HepG2 (cell line): ENCODE data around the gene RILPL1. TPM values are rescaled to one million over a fixed set of nuclear protein-coding genes. Genes with fewer than 3 reads are reported as not detected.

ENCODE experiments used
- CEBPB ChIP-seq: IDR thresholded peaks from 2 replicates; pipeline ENCODE4 v1.6.1; 2011; ENCODE audit warnings: low read depth, low read length, improper control_type of control experiment, borderline replicate concordance
- CEBPG ChIP-seq: IDR thresholded peaks from 2 replicates; pipeline ENCODE4 v1.6.1; 2016
- CSRNP2 ChIP-seq: sonication (generic); formaldehyde crosslinking; conservative IDR thresholded peaks from 2 replicates; pipeline ENCODE4 v1.8.0; 2022; ENCODE audit warnings: low read depth, missing genetic modification reagents
- EP300 ChIP-seq, 3 experiments: sonication (generic) in 1 of 3; formaldehyde crosslinking in 1 of 3; IDR thresholded peaks; 2 replicates each; pipeline versions ENCODE4 v1.5.1 to v1.6.1; 2011 to 2020; ENCODE audit warnings: low read depth in 2 of 3, low read length in 2 of 3, borderline replicate concordance in 1 of 3, improper control_type of control experiment in 1 of 3, mild to moderate bottlenecking in 1 of 3, missing genetic modification reagents in 1 of 3, moderate library complexity in 1 of 3
- GPN1 ChIP-seq: sonication (generic); formaldehyde crosslinking; IDR thresholded peaks from 2 replicates; pipeline ENCODE4 v1.5.1; 2020; ENCODE audit warnings: missing genetic modification reagents, borderline replicate concordance
- HIVEP1 ChIP-seq: sonication (generic); formaldehyde crosslinking; IDR thresholded peaks from 2 replicates; pipeline ENCODE4 v1.4.0; 2020; ENCODE audit warnings: mild to moderate bottlenecking, missing genetic modification reagents
- KLF6 ChIP-seq: IDR thresholded peaks from 2 replicates; pipeline ENCODE4 v1.8.0; 2016; ENCODE audit warnings: missing biosample characterization, missing genetic modification reagents
- NPAS2 ChIP-seq: sonication (generic); formaldehyde crosslinking; IDR thresholded peaks from 2 replicates; pipeline ENCODE4 v1.8.0; 2022; ENCODE audit warnings: mild to moderate bottlenecking, missing genetic modification reagents, borderline replicate concordance
- RNF219 ChIP-seq: sonication (generic); formaldehyde crosslinking; IDR thresholded peaks from 2 replicates; pipeline ENCODE4 v1.5.0; 2020; ENCODE audit warnings: mild to moderate bottlenecking, missing genetic modification reagents
- SKIL ChIP-seq: sonication (generic); formaldehyde crosslinking; IDR thresholded peaks from 2 replicates; pipeline ENCODE4 v1.8.0; 2022; ENCODE audit warnings: missing genetic modification reagents, mild to moderate bottlenecking, moderate library complexity, borderline replicate concordance
- YY1 ChIP-seq: IDR thresholded peaks from 2 replicates; pipeline ENCODE4 v1.6.1; 2011; ENCODE audit warnings: low read length, low read depth, moderate library complexity, mild to moderate bottlenecking; ENCODE audit not compliant: insufficient read depth, insufficient replicate concordance
- ZNF263 ChIP-seq: sonication (generic); formaldehyde crosslinking; IDR thresholded peaks from 2 replicates; pipeline ENCODE4 v1.4.0; 2020; ENCODE audit warnings: missing genetic modification reagents
- ZNF503 ChIP-seq: sonication (generic); formaldehyde crosslinking; IDR thresholded peaks from 2 replicates; pipeline ENCODE4 v1.4.0; 2020; ENCODE audit warnings: missing genetic modification reagents
- ZNF788 ChIP-seq: sonication (generic); formaldehyde crosslinking; IDR thresholded peaks from 2 replicates; pipeline ENCODE4 v1.5.0; 2020; ENCODE audit warnings: mild to moderate bottlenecking, missing genetic modification reagents, borderline replicate concordance
- polyA plus RNA-seq, 8 experiments: library from polyadenylated mRNA; depleted of rRNA in 3 of 8; stranded (reverse) in 7 of 8; unstranded in 1 of 8; fragments of >200 nt; fragmentation: Illumina TruSeq in 4 of 8; extraction: Trizol in 4 of 8; gene quantifications; 2 replicates each; pipeline versions ENCODE4 v1.2.1 to v1.2.3, GENCODE V29; 2011 to 2016; ENCODE audit warnings: low read depth in 4 of 8, missing spikeins in 1 of 8, mixed read lengths in 1 of 8; ENCODE audit not compliant: insufficient read depth in 1 of 8
- total RNA-seq, 5 experiments: library from RNA; depleted of rRNA; stranded (reverse); fragments of >200 nt; fragmentation: Illumina TruSeq; extraction: Trizol; gene quantifications; 2 replicates each; pipeline ENCODE4 v1.2.3, GENCODE V29; 2016; ENCODE audit warnings: low read depth in 1 of 5
- TF ChIP-seq, protein P1 (sequence below): IDR thresholded peaks from 2 replicates; pipeline ENCODE4 v1.4.0; 2020; ENCODE audit warnings: mild to moderate bottlenecking, missing genetic modification reagents

RILPL1 gene
- total and polyA plus RNA-seq, 2 of the 13 experiments (the other 11 are each of a cell fraction or from before 2014, with no cell fraction given), result 5.8 to 28.4 TPM

DNA sequence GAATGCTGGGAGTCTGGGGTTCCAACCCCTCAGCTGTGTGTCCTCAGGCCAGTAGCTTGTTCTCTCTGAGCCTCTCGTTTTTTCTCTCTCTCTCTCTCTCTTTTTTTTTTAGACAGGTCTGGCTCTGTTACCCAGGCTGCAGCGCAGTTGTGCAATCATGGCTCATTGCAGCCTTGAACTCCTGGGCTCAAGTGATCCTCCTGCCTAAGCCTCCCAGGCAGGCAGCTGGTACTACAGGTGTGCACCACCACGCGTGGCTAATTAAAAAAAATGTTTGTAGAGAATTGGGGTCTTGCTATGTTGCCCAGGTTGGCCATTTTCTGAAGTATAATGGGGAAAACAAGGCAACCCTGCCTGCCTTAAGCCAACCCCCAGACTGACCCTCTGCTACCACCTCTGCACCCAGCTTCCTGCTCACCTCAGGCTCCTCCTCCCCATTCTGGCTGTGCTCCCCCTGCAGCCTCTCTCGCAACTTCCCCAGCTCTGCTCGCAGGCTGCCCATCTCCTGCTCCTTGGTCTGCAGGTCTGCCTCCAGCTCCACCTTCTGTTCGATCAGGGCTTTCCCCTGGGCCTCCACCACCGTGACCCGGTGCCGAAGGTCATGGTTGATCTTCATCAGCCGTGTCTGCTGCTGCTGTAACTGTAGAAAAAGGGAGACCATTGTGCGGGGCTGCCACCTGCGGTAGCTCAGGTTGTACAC is 35.2 kb downstream of the RILPL1 start (continued):
- TF ChIP-seq, protein P1, sequence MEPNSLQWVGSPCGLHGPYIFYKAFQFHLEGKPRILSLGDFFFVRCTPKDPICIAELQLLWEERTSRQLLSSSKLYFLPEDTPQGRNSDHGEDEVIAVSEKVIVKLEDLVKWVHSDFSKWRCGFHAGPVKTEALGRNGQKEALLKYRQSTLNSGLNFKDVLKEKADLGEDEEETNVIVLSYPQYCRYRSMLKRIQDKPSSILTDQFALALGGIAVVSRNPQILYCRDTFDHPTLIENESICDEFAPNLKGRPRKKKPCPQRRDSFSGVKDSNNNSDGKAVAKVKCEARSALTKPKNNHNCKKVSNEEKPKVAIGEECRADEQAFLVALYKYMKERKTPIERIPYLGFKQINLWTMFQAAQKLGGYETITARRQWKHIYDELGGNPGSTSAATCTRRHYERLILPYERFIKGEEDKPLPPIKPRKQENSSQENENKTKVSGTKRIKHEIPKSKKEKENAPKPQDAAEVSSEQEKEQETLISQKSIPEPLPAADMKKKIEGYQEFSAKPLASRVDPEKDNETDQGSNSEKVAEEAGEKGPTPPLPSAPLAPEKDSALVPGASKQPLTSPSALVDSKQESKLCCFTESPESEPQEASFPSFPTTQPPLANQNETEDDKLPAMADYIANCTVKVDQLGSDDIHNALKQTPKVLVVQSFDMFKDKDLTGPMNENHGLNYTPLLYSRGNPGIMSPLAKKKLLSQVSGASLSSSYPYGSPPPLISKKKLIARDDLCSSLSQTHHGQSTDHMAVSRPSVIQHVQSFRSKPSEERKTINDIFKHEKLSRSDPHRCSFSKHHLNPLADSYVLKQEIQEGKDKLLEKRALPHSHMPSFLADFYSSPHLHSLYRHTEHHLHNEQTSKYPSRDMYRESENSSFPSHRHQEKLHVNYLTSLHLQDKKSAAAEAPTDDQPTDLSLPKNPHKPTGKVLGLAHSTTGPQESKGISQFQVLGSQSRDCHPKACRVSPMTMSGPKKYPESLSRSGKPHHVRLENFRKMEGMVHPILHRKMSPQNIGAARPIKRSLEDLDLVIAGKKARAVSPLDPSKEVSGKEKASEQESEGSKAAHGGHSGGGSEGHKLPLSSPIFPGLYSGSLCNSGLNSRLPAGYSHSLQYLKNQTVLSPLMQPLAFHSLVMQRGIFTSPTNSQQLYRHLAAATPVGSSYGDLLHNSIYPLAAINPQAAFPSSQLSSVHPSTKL (CRISPR knock-in tag), result 0 out of 2 replicates have a peak, but pooled peaks have one; percentile 25
- TF ChIP-seq HIVEP1 (CRISPR knock-in tag), result peak; percentile 94
- TF ChIP-seq RNF219 (CRISPR knock-in tag), result no peak
- peak; percentile 56 for TF ChIP-seq YY1
- TF ChIP-seq CSRNP2 (CRISPR knock-in tag), result 0 out of 2 replicates have a peak, but pooled peaks have one; percentile 17
- TF ChIP-seq GPN1 (CRISPR knock-in tag), result no peak
- TF ChIP-seq EP300 (IDR thresholded peaks at IDR 0.05; ENCODE audit: low read depth in 2 of 2, low read length in 2 of 2), result peak in 1 of 2 experiments; percentile 24; a peak in 1 of 4 replicates
- TF ChIP-seq EP300 (CRISPR knock-in tag; IDR thresholded peaks at IDR 0.05; ENCODE audit: borderline replicate concordance), result no peak
- peak; percentile 61; the same call in 1 of the 2 replicates for TF ChIP-seq ZNF788
- no peak for TF ChIP-seq KLF6 (CRISPR knock-in tag)
- peak; percentile 25; the same call in 1 of the 2 replicates for TF ChIP-seq CEBPG (CRISPR knock-in tag)
- peak; percentile 99 for TF ChIP-seq ZNF263
- peak; percentile 74; the same call in 1 of the 2 replicates for TF ChIP-seq SKIL (CRISPR knock-in tag)
- TF ChIP-seq ZNF503, result 0 out of 2 replicates have a peak, but pooled peaks have one; percentile 31
- no peak for TF ChIP-seq NPAS2
- TF ChIP-seq CEBPB, result peak; percentile 46; the same call in 1 of the 2 replicates
